HUES48 (cell line): ENCODE measurements around the gene ERG.

Experiments used
- H3K27ac ChIP-seq: one replicate; pipeline ENCODE4 v1.7.0; 2013; ENCODE audit warnings: low read depth, low read length, inconsistent platforms
- H3K27me3 ChIP-seq: 2 replicates; pipeline ENCODE4 v1.6.1; 2013; ENCODE audit warnings: mild to moderate bottlenecking, low read length; ENCODE audit not compliant: control insufficient read depth, insufficient read depth
- H3K36me3 ChIP-seq: 2 replicates; pipeline ENCODE4 v1.6.1; 2013; ENCODE audit warnings: low read length; ENCODE audit not compliant: control insufficient read depth, insufficient read depth
- H3K4me1 ChIP-seq: 2 replicates; pipeline ENCODE4 v1.6.1; 2013; ENCODE audit warnings: mild to moderate bottlenecking, low read length; ENCODE audit not compliant: control insufficient read depth, insufficient read depth
- H3K4me3 ChIP-seq: 2 replicates; pipeline ENCODE4 v1.5.1; 2013; ENCODE audit warnings: mild to moderate bottlenecking, low read depth, low read length
- H3K9ac ChIP-seq: 2 replicates; pipeline ENCODE4 v1.6.1; 2013; ENCODE audit warnings: mild to moderate bottlenecking, low read depth, low read length, moderate library complexity
- H3K9me3 ChIP-seq: 2 replicates; pipeline ENCODE4 v1.6.1; 2013; ENCODE audit warnings: low read length; ENCODE audit not compliant: control insufficient read depth, insufficient read depth

The ERG gene

DNA sequence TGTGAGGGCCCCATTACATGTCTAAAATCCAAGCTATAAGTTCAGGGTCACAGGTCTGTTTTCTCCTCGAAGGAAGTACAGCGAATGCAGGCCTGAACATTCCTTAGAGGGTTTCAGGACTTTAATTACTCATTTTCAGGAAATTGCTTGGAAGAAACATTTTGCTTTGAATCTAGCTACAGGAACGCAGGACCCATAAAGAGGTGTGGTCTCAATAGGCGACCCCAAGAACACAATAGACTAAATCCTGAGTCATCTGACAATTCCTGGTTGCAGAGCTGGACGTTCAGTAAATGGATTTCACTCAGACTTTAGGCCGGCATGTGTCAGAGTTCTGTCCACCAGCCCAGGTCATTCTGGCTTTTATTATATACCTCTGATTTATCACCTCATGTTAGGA, 1.0 kb upstream of the ERG start:
- Histone ChIP-seq H3K27me3 (no peaks in the 10 kb centered on the region; the same call in 1 of the 2 replicates), H3K9me3 (no peaks in the 10 kb centered on the region), H3K4me1 (peaks cover 22% of the 10 kb centered on the region), H3K9ac (no peak overlapping the region), H3K4me3 (no peak overlapping the region), H3K36me3 (no peaks in the 10 kb centered on the region), H3K27ac (no peak overlapping the region)

- no peaks in the 10 kb centered on the region; the same call in 1 of the 2 replicates for H3K27me3 ChIP-seq
- H3K4me3 ChIP-seq, result no peak overlapping the region
- peaks cover 25% of the 10 kb centered on the region for H3K4me1 ChIP-seq
- H3K9me3 ChIP-seq, result no peaks in the 10 kb centered on the region
- H3K27ac ChIP-seq, result no peak overlapping the region
- H3K9ac ChIP-seq, result no peak overlapping the region
- no peaks in the 10 kb centered on the region for H3K36me3 ChIP-seq
Observed at GRCh38 chr21:38496224-38496623, 2.1 kb downstream of the ERG start.

DNA sequence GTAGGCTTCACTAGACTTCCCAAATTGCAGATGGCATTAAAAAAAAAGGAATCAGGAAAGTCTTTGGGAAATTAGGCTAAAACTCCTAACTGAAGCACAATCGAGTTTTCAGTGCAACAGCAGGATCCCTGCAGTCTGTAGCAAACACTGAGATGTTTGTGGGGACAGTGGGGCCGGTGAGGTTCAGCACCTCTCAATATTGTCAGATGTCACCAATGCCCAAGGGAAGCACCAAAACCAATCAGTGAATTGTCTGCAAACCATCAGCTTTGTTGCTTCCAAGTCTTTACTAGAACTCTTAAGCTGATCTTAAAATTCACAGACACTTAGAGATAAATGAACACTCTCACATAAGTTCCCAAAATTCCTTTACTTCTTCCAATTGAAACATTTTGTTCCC, 2.6 kb downstream of the ERG start:
- no peaks in the 10 kb centered on the region; the same call in 1 of the 2 replicates for H3K27me3 ChIP-seq
- no peak overlapping the region for H3K4me3 ChIP-seq
- peaks cover 31% of the 10 kb centered on the region for H3K4me1 ChIP-seq
- H3K36me3 ChIP-seq, result no peaks in the 10 kb centered on the region
- H3K27ac ChIP-seq, result no peak overlapping the region
- H3K9me3 ChIP-seq, result no peaks in the 10 kb centered on the region
- H3K9ac ChIP-seq, result no peak overlapping the region

DNA sequence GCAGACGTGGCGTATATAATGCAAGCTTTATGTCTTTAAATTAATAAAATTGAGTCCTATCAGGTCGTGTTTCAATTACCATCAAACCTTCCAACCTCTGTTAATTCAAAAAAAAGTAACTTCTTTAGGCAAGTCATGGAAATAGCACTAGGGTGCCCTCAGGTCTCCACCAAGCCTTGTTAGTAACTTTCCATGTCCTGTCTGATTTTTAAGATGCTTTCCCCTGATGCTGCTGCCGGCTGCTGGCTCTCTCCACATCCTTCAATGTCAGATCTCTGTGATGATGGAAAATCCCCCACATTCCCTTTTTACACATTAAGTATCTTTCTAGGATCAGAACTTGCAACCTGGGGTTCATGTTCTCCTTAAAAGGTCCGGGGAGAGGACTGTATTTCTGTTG, 3.0 kb downstream of the ERG start:
- Histone ChIP-seq H3K27ac (no peak overlapping the region), H3K4me3 (no peak overlapping the region), H3K9me3 (no peaks in the 10 kb centered on the region), H3K9ac (no peak overlapping the region), H3K4me1 (peaks cover 35% of the 10 kb centered on the region), H3K36me3 (no peaks in the 10 kb centered on the region), H3K27me3 (no peaks in the 10 kb centered on the region; the same call in 1 of the 2 replicates)

GRCh38 chr21:38494703-38495102, 3.6 kb downstream of the ERG start:
- no peak overlapping the region for H3K27ac ChIP-seq
- H3K9me3 ChIP-seq, result no peaks in the 10 kb centered on the region
- no peak overlapping the region for H3K4me3 ChIP-seq
- H3K9ac ChIP-seq, result no peak overlapping the region
- peaks cover 41% of the 10 kb centered on the region for H3K4me1 ChIP-seq
- no peaks in the 10 kb centered on the region for H3K36me3 ChIP-seq
- no peaks in the 10 kb centered on the region; the same call in 1 of the 2 replicates for H3K27me3 ChIP-seq

DNA sequence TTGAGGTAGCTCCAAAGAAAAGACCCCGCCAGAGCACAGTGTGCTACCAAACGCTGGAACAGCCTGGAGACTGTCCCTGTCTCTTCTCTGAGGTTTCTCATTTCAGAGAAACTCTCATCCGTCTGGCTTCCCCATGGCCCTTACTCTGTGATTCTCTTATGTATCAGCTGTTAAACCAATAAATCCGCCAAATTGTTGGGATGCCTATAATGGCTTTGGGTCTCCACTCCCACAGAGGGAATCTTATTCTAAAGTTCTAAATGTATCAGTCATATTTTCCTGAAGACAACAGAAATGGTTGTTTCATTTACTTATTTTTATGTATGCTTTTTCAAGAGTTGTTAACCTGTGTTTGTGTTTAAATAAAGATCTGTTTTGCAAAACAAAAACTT, 4.0 kb downstream of the ERG start:
- no peaks in the 10 kb centered on the region for H3K9me3 ChIP-seq
- H3K9ac ChIP-seq, result no peak overlapping the region
- H3K27ac ChIP-seq, result no peak overlapping the region
- no peak overlapping the region for H3K4me3 ChIP-seq
- H3K4me1 ChIP-seq, result peaks cover 45% of the 10 kb centered on the region
- no peaks in the 10 kb centered on the region for H3K36me3 ChIP-seq
- no peaks in the 10 kb centered on the region; the same call in 1 of the 2 replicates for H3K27me3 ChIP-seq

DNA sequence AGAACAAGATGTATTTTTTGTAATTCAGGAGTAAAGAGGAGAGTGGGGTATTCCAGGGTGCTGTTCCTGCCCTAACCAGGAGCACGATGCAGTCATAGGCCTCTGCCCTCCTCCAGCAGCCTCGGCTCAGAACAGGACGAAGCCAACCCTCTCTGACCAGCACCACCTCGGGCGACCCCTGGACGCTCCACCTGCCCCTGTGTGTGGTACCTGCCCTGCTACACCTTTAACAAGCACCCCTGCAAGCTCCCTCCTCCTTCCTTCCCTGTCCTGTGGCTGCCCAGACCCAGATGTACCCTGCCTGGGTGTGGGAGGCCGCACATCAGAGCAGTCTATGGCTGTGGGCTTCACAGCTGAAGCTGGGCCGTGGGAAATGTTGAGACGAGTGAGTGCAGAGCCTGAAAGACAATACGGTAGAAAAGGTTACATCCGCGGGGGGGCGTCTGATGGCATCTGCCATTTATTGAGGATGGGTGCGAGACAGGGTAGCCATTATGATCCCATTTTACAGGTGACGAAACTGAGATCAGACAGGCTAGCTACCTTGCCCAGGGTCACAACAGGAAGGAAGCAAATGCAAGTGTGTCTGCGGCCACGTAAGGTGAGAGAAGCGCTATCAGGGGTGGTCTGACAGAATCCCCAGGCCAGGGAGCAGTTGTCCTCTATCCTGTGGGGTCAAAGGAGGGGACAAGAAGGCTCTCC, 4.6 kb downstream of the ERG start:
- Histone ChIP-seq H3K27ac (no peak overlapping the region), H3K9ac (no peak overlapping the region), H3K4me3 (no peak overlapping the region), H3K4me1 (peaks cover 51% of the 10 kb centered on the region), H3K9me3 (no peaks in the 10 kb centered on the region), H3K36me3 (no peaks in the 10 kb centered on the region), H3K27me3 (no peaks in the 10 kb centered on the region; the same call in 1 of the 2 replicates)

DNA sequence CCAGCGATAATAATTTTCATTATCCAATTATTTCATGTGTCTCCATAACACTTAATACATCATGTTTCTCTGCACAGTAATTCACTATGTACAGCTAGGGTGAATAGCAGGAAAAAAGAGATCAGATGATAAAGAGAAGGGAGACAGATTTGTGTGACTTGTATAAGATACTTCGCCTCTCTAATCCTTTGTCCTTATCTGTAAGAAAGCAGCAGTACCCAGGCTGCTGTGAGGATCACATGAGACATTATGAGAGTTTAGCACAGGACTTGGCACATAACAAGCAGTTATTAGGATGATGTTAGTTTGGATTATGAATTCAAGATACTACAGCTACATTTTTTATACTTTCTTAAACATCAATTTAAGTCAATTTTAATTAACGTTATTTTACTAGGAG, 6.3 kb downstream of the ERG start:
- H3K9ac ChIP-seq, result no peak overlapping the region
- no peak overlapping the region for H3K4me3 ChIP-seq
- H3K27ac ChIP-seq, result no peak overlapping the region

GRCh38 chr21:38491536-38491935, 6.7 kb downstream of the ERG start:
- Histone ChIP-seq H3K9ac (no peak overlapping the region), H3K4me1 (peaks cover 65% of the 10 kb centered on the region), H3K36me3 (no peaks in the 10 kb centered on the region), H3K4me3 (no peak overlapping the region), H3K27me3 (no peaks in the 10 kb centered on the region), H3K27ac (no peak overlapping the region), H3K9me3 (no peaks in the 10 kb centered on the region)

More for the DNA sequence above, 6.3 kb downstream of the ERG start:
- Histone ChIP-seq H3K27me3 (no peaks in the 10 kb centered on the region), H3K9me3 (no peaks in the 10 kb centered on the region), H3K36me3 (no peaks in the 10 kb centered on the region), H3K4me1 (peaks cover 65% of the 10 kb centered on the region)

DNA sequence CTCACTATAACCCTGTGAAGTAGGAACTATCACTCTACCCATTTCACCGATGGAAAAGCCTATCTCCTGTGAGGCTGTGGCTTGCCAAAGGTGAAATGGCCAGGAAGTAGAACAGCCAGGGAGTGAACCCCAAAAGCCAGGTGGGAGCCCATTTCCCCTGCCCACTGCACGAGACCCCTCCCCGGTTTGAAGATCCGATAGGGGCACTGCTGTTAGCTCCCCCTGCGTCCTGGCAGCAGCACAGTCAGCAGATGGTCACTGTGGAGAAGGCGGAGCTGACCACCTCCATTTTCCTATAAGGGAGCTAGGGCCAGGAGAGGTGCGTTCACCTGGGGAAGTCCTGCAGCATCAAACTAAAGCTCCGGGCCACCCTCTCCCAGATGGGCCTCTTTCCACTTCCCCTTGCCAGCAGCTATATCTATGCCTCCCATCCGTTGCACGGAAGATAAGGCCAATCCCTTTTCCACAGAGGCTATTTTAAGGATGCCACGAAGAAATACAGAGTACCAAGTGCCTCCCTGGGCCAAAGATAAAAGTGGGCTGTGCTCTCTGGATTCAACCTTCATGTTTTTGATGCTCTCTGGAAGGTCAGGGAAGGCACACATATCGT, 7.8 kb downstream of the ERG start:
- no peaks in the 10 kb centered on the region for H3K9me3 ChIP-seq
- H3K27me3 ChIP-seq, result no peaks in the 10 kb centered on the region
- H3K4me1 ChIP-seq, result peaks cover 58% of the 10 kb centered on the region
- H3K4me3 ChIP-seq, result peak overlapping the region; percentile 33; the same call in 1 of the 2 replicates
- no peaks in the 10 kb centered on the region for H3K36me3 ChIP-seq
- H3K27ac ChIP-seq, result peak overlapping the region; percentile 94
- H3K9ac ChIP-seq, result no peak overlapping the region

DNA sequence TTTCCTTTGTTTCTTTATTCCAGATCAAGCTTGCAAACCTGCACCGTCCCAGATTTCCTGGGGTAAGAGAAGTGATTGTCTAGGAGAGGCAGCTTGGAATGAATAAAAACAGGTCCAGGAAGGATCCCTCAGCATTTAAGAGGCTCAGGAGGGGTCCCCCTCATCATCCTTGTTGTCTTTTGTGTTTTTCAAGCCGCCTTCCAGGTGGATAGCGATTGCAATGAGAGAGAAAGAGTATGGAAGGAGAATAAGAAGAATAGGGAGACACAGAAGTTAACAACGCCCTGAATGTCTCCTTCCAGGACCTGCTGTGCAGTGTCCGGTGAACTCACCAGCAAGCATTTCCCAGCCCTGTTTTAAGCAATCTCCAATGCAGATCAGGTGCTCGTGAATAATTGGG, 8.5 kb downstream of the ERG start:
- peak overlapping the region; percentile 94 for H3K27ac ChIP-seq
- peak overlapping the region; percentile 29; the same call in 1 of the 2 replicates for H3K9ac ChIP-seq
- H3K36me3 ChIP-seq, result no peaks in the 10 kb centered on the region
- no peaks in the 10 kb centered on the region for H3K27me3 ChIP-seq
- H3K9me3 ChIP-seq, result no peaks in the 10 kb centered on the region
- peak overlapping the region; percentile 33; the same call in 1 of the 2 replicates for H3K4me3 ChIP-seq
- peaks cover 50% of the 10 kb centered on the region for H3K4me1 ChIP-seq
